Measurements from ENCODE around the gene CHST14.
A peak's percentile ranks its signal among the peaks of the same experiment; 100 is the strongest.

Gene CHST14

DNA sequence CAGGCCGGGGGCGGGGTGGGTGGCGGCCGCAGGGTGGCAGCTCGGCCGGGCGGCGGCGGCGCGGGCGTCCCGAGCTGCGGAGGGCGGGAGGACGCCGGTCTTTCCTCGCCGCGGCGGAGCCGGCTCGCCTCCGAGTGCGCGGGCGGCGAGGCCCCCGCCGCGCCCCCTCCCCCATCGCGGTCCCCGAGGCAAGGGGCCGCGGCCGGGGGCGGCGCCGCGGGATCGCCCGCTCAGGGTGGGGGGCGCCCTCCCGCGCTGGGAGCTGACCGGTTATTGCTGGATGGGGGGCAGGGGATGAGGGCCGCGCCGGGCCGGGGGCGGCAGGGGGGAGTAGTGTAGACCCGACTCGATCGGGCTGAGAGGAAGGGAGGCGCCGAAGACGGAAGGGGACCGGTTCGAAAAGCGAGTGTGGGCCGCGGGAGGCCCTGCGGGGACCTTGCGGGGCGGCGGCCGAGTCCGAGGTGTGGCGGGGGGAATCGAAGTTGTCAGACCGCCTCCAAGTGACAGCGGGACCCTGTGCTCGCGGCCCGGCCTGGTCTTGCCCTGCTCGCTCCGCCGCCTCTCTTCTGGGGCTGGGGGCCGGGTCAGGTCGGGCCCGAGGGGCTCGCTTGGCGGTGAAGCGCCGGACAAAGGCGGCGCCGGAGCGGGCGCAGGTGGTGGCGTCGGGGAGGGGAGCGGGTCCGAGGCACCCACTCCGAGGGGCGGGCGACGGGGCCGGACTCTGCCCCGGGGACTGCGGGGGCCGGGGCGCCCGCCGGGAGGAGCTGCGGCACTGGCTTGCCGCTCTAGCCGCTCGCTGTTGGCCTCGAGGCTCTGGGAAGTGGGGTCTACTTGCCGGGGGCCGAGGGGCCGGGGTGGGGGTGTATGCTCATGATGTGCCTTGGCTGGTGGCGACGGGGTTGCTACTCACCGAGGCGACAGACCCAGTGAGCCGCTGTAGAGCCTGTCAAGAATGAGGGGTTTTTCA, 28.9 kb upstream of the CHST14 start:
- under 1% methylated on average over 71 of the region's 119 CpGs for WGBS (ENCODE audit: insufficient coverage)
- Histone ChIP-seq H3K9me3 (ENCODE audit: control extremely low read depth in 1 of 5, control insufficient read depth in 4 of 5, insufficient read depth in 2 of 5, low read depth in 1 of 5, low read length in 4 of 5) (no peaks in the 10 kb centered on the region), H3K27ac (ENCODE audit: insufficient read depth in 1 of 2, low read depth in 1 of 2, low read length in 2 of 2, poor library complexity in 1 of 2, severe bottlenecking in 2 of 2) (no peak overlapping the region), H3K27me3 (replicated peaks in 2 of 5; ENCODE audit: control insufficient read depth in 4 of 5, insufficient read depth in 5 of 5, low read length in 4 of 5) (peaks cover 0 to 33% (median 11%) of the 10 kb centered on the region in 5 experiments), H3K4me1 (ENCODE audit: control extremely low read depth in 1 of 4, control insufficient read depth in 4 of 4, insufficient read depth in 4 of 4, low read length in 3 of 4) (peaks cover 2 to 55% (median 52%) of the 10 kb centered on the region in 4 experiments), H3K4me3 (ENCODE audit: control insufficient read depth in 1 of 7, extremely low read depth in 1 of 7, insufficient read depth in 4 of 7, low read depth in 2 of 7, low read length in 6 of 7) (peak overlapping the region; percentile 37 to 78 (median 73)), H3K36me3 (ENCODE audit: control insufficient read depth in 4 of 4, insufficient read depth in 4 of 4, low read length in 3 of 4) (peaks cover 0 to 4% (median 0%) of the 10 kb centered on the region in 4 experiments)
- DNase-seq = peak in 2 of 3 donors; percentile 25 to 43
- POLR2A ChIA-PET = no interaction called here
- CTCF ChIA-PET = interaction anchor here (0.9 to 5.0 kb wide), 6 partner anchors 11 to 106 kb away, joined by 3 to 29 read pairs (median 5); no protein-coding TSS in a partner anchor

DNA sequence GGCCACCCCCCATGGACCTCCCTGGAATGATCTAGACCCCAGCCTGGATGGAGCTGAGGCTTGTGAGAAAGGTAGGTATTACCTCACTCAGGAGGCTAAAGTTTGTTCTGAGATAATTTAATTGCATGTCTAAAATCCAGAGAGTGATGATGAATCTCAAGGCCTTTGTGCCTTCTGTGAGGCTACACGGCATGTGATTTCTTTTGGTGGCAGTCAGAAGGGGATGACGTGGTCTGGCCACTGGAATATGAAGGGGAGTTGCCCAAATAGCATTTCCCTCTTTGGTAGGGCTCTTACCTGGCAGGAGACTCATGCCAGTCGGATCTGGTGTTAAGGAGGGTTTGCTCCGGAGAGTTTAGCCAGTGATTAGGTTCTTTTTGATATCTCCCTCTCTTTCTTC, 27.5 kb upstream of the CHST14 start:
- no peak overlapping the region for H3K27ac ChIP-seq (ENCODE audit: insufficient read depth in 1 of 2, low read depth in 1 of 2, low read length in 2 of 2, poor library complexity in 1 of 2, severe bottlenecking in 2 of 2)
- peaks cover 0 to 19% (median 6%) of the 10 kb centered on the region in 5 experiments for H3K27me3 ChIP-seq (replicated peaks in 2 of 5; ENCODE audit: control insufficient read depth in 4 of 5, insufficient read depth in 5 of 5, low read length in 4 of 5)
- no peak for DNase-seq
- 90% methylated on average over 2 of the region's 4 CpGs for WGBS (ENCODE audit: insufficient coverage)
- ChIA-PET POLR2A (no interaction called here), CTCF (interaction anchor here (0.9 to 5.0 kb wide), 9 partner anchors 10 to 107 kb away, joined by 3 to 29 read pairs (median 3); no protein-coding TSS in a partner anchor)
- H3K4me3 ChIP-seq (ENCODE audit: control insufficient read depth in 1 of 7, extremely low read depth in 1 of 7, insufficient read depth in 4 of 7, low read depth in 2 of 7, low read length in 6 of 7) = no peak overlapping the region
- H3K36me3 ChIP-seq (ENCODE audit: control insufficient read depth in 4 of 4, insufficient read depth in 4 of 4, low read length in 3 of 4) = peaks cover 0 to 4% (median 0%) of the 10 kb centered on the region in 4 experiments
- H3K9me3 ChIP-seq (ENCODE audit: control extremely low read depth in 1 of 5, control insufficient read depth in 4 of 5, insufficient read depth in 2 of 5, low read depth in 1 of 5, low read length in 4 of 5) = no peaks in the 10 kb centered on the region
- H3K4me1 ChIP-seq (ENCODE audit: control extremely low read depth in 1 of 4, control insufficient read depth in 4 of 4, insufficient read depth in 4 of 4, low read length in 3 of 4) = peaks cover 2 to 51% (median 47%) of the 10 kb centered on the region in 4 experiments

DNA sequence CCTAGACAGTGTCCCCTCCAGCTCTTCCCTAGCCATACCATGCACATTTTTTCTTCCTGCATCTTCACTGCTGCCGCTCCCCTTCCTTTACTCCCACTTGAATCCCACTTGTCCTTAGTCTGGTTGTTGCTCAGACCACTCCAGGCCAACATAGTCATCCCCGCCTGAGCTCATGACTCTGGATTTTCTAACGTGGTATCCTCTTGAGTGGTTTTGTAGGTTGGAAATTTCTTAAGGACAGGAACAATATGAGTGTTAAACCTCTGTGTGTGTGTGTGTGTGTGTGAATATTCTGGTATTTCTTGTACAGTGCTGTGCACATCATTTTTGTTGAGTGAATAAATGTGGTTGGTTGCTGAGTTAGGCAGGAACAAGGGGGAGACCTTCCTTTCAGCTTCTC, 26.9 kb upstream of the CHST14 start:
- H3K4me1 ChIP-seq (ENCODE audit: control extremely low read depth in 1 of 4, control insufficient read depth in 4 of 4, insufficient read depth in 4 of 4, low read length in 3 of 4) = peaks cover 2 to 51% (median 47%) of the 10 kb centered on the region in 4 experiments
- POLR2A ChIA-PET = no interaction called here
- DNase-seq = no peak
- no peak overlapping the region for H3K4me3 ChIP-seq (ENCODE audit: control insufficient read depth in 1 of 7, extremely low read depth in 1 of 7, insufficient read depth in 4 of 7, low read depth in 2 of 7, low read length in 6 of 7)
- H3K36me3 ChIP-seq (ENCODE audit: control insufficient read depth in 4 of 4, insufficient read depth in 4 of 4, low read length in 3 of 4) = peaks cover 0 to 4% (median 0%) of the 10 kb centered on the region in 4 experiments
- H3K27ac ChIP-seq (ENCODE audit: insufficient read depth in 1 of 2, low read depth in 1 of 2, low read length in 2 of 2, poor library complexity in 1 of 2, severe bottlenecking in 2 of 2) = no peak overlapping the region
- no peaks in the 10 kb centered on the region for H3K9me3 ChIP-seq (ENCODE audit: control extremely low read depth in 1 of 5, control insufficient read depth in 4 of 5, insufficient read depth in 2 of 5, low read depth in 1 of 5, low read length in 4 of 5)
- WGBS (ENCODE audit: insufficient coverage) = 49% methylated on average over 2 of the region's 3 CpGs
- peaks cover 0 to 13% (median 4%) of the 10 kb centered on the region in 5 experiments for H3K27me3 ChIP-seq (replicated peaks in 2 of 5; ENCODE audit: control insufficient read depth in 4 of 5, insufficient read depth in 5 of 5, low read length in 4 of 5)
- CTCF ChIA-PET = interaction anchor here (0.9 to 5.0 kb wide), 6 partner anchors 9 to 108 kb away, joined by 3 to 29 read pairs (median 4); no protein-coding TSS in a partner anchor

DNA sequence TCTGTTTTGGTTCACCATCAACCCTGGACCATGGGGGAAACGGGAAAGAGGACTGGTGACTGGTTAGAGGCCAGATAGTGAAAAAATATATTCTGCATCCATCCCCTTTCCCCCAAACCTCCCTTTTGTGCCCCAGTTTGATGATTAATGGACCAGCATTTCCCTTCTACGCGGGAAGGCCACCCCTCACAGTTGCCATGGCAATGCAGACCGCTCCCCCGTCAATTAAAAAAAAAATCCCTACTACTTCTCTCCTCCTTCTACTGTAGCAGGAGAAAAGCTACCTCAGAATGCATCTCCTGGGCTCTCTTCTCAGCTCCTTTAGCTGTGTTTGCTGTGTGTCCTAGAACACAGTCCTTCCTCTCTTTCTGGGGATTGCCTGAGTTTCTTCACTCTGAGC, 26.0 kb upstream of the CHST14 start:
- H3K4me3 ChIP-seq (ENCODE audit: control insufficient read depth in 1 of 7, extremely low read depth in 1 of 7, insufficient read depth in 4 of 7, low read depth in 2 of 7, low read length in 6 of 7) = peak overlapping the region in 1 of 7 experiments; percentile 31
- ChIA-PET CTCF (interaction anchor here (0.9 to 5.0 kb wide), 5 partner anchors 8 to 62 kb away, joined by 3 to 29 read pairs (median 6); no protein-coding TSS in a partner anchor), POLR2A (no interaction called here)
- peak in 2 of 3 donors; percentile 54 to 68 for DNase-seq
- peaks cover 0 to 4% (median 0%) of the 10 kb centered on the region in 4 experiments for H3K36me3 ChIP-seq (ENCODE audit: control insufficient read depth in 4 of 4, insufficient read depth in 4 of 4, low read length in 3 of 4)
- no peak overlapping the region for H3K27ac ChIP-seq (ENCODE audit: insufficient read depth in 1 of 2, low read depth in 1 of 2, low read length in 2 of 2, poor library complexity in 1 of 2, severe bottlenecking in 2 of 2)
- no peaks in the 10 kb centered on the region for H3K9me3 ChIP-seq (ENCODE audit: control extremely low read depth in 1 of 5, control insufficient read depth in 4 of 5, insufficient read depth in 2 of 5, low read depth in 1 of 5, low read length in 4 of 5)
- WGBS (ENCODE audit: insufficient coverage) = 0% methylated on average over 2 of the region's 5 CpGs
- H3K4me1 ChIP-seq (ENCODE audit: control extremely low read depth in 1 of 4, control insufficient read depth in 4 of 4, insufficient read depth in 4 of 4, low read length in 3 of 4) = peaks cover 2 to 44% (median 41%) of the 10 kb centered on the region in 4 experiments
- H3K27me3 ChIP-seq (replicated peaks in 2 of 5; ENCODE audit: control insufficient read depth in 4 of 5, insufficient read depth in 5 of 5, low read length in 4 of 5) = peaks cover 0 to 4% (median 0%) of the 10 kb centered on the region in 5 experiments

DNA sequence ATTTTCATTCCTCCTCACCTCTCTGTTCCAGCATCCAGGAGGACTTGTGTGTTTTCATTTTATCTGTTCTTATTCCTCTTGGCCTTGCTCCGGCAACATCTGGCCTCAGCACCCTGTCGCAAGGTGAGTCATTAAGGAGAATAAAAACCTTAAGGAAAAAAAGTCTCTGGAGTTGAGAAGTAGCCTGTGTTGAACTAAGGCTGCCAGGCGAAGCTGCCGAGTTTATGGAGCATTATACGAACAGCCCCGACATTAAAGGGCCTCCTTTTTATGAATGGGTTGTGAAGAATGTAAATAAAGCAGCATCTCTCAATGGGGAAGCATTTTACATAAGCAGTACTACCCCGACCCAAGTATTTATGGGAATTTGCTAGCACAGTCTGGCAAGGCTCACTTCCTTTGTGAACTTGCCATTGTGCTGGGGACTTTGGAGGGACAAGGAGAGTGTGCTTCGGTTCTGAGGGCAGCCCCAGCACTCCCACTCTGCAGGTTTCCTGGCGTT, 25.3 kb upstream of the CHST14 start:
- Histone ChIP-seq H3K36me3 (ENCODE audit: control insufficient read depth in 4 of 4, insufficient read depth in 4 of 4, low read length in 3 of 4) (peaks cover 0 to 4% (median 0%) of the 10 kb centered on the region in 4 experiments), H3K4me1 (ENCODE audit: control extremely low read depth in 1 of 4, control insufficient read depth in 4 of 4, insufficient read depth in 4 of 4, low read length in 3 of 4) (peaks cover 2 to 41% (median 35%) of the 10 kb centered on the region in 4 experiments), H3K4me3 (ENCODE audit: control insufficient read depth in 1 of 7, extremely low read depth in 1 of 7, insufficient read depth in 4 of 7, low read depth in 2 of 7, low read length in 6 of 7) (no peak overlapping the region), H3K27ac (ENCODE audit: insufficient read depth in 1 of 2, low read depth in 1 of 2, low read length in 2 of 2, poor library complexity in 1 of 2, severe bottlenecking in 2 of 2) (no peak overlapping the region), H3K27me3 (replicated peaks in 2 of 5; ENCODE audit: control insufficient read depth in 4 of 5, insufficient read depth in 5 of 5, low read length in 4 of 5) (no peaks in the 10 kb centered on the region), H3K9me3 (ENCODE audit: control extremely low read depth in 1 of 5, control insufficient read depth in 4 of 5, insufficient read depth in 2 of 5, low read depth in 1 of 5, low read length in 4 of 5) (no peaks in the 10 kb centered on the region)
- WGBS (ENCODE audit: insufficient coverage) = 75% methylated on average over 9 of the region's 9 CpGs
- ChIA-PET POLR2A (interaction anchor here (0.6 kb wide), 1 partner anchor 658 kb away, joined by 4 read pairs; no protein-coding TSS in a partner anchor), CTCF (interaction anchor here (1.0 to 5.0 kb wide), 5 partner anchors 7 to 62 kb away, joined by 3 to 29 read pairs (median 5); no protein-coding TSS in a partner anchor)
- DNase-seq = no peak

DNA sequence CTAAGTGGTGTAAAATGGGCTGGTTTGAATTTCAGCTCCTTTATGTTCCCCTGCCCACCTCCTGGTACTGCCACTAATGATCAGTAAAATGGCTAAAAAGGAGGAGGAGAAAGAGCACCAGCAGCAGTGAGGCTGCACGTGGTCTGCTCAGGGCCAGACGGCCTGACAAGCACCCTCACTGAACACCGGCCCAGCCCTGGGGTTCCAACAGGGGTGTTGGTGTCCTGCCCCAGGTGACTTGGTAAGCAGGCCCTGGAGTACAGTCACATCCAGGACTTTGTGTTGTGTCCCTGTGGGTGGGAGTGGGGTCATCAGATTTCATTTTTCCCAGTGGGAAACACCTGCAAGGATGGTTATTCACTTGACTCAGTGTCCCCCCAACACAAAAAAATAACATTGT, 24.6 kb upstream of the CHST14 start:
- peaks cover 0 to 4% (median 0%) of the 10 kb centered on the region in 4 experiments for H3K36me3 ChIP-seq (ENCODE audit: control insufficient read depth in 4 of 4, insufficient read depth in 4 of 4, low read length in 3 of 4)
- H3K4me3 ChIP-seq (ENCODE audit: control insufficient read depth in 1 of 7, extremely low read depth in 1 of 7, insufficient read depth in 4 of 7, low read depth in 2 of 7, low read length in 6 of 7) = no peak overlapping the region
- 93% methylated on average over 3 of the region's 3 CpGs for WGBS (ENCODE audit: insufficient coverage)
- no peak overlapping the region for H3K27ac ChIP-seq (ENCODE audit: insufficient read depth in 1 of 2, low read depth in 1 of 2, low read length in 2 of 2, poor library complexity in 1 of 2, severe bottlenecking in 2 of 2)
- no peak for DNase-seq
- H3K27me3 ChIP-seq (replicated peaks in 2 of 5; ENCODE audit: control insufficient read depth in 4 of 5, insufficient read depth in 5 of 5, low read length in 4 of 5) = no peaks in the 10 kb centered on the region
- ChIA-PET POLR2A (interaction anchor here (0.6 kb wide), 1 partner anchor 659 kb away, joined by 4 read pairs; no protein-coding TSS in a partner anchor), CTCF (interaction anchor here (1.1 to 2.1 kb wide), 3 partner anchors 21 to 61 kb away, joined by 3 to 6 read pairs (median 5); no protein-coding TSS in a partner anchor)
- peaks cover 2 to 47% (median 35%) of the 10 kb centered on the region in 4 experiments for H3K4me1 ChIP-seq (ENCODE audit: control extremely low read depth in 1 of 4, control insufficient read depth in 4 of 4, insufficient read depth in 4 of 4, low read length in 3 of 4)
- H3K9me3 ChIP-seq (ENCODE audit: control extremely low read depth in 1 of 5, control insufficient read depth in 4 of 5, insufficient read depth in 2 of 5, low read depth in 1 of 5, low read length in 4 of 5) = no peaks in the 10 kb centered on the region
